Keratinocyte (primary cell): Measurements from ENCODE around the gene TSFM.

Experiments used
- CTCF ChIP-seq, 3 experiments: IDR thresholded peaks in 1 of 3; conservative IDR thresholded peaks in 1 of 3; optimal IDR thresholded peaks in 1 of 3; 2 replicates in 2 of 3; 3 replicates in 1 of 3; pipeline versions ENCODE3 to v1.5.1; 2011; ENCODE audit warnings: low read length in 3 of 3, mild to moderate bottlenecking in 3 of 3, moderate library complexity in 2 of 3, control low read depth in 1 of 3, inconsistent platforms in 1 of 3; ENCODE audit not compliant: insufficient read depth in 2 of 3; ENCODE audit errors: extremely low read depth in 1 of 3
- EZH2 ChIP-seq: IDR thresholded peaks from one replicate; pipeline ENCODE4 v1.6.1; 2012; ENCODE audit warnings: inconsistent platforms, mild to moderate bottlenecking, low read length, moderate library complexity

GRCh38 chr12:57846577-57847319 is 64.2 kb downstream of the TSFM start, which contains the start of gene CTDSP2:
- no peak for TF ChIP-seq CTCF (optimal IDR thresholded peaks at IDR 0.05 in 1 of 3, IDR thresholded peaks at IDR 0.05 in 1 of 3, conservative IDR thresholded peaks at IDR 0.05 in 1 of 3; ENCODE audit: extremely low read depth in 1 of 3, insufficient read depth in 2 of 3, low read length in 3 of 3)
- no peak for TF ChIP-seq EZH2
